Neutrophil (primary cell): Measurements from ENCODE around the gene EPAS1.

Experiments used
- H3K27ac ChIP-seq: fragments of 200-600 bp; sonication (generic); 2 replicates; pipeline ENCODE4 v1.5.1; 2016; ENCODE audit warnings: mild to moderate bottlenecking, moderate library complexity
- H3K27me3 ChIP-seq: fragments of 200-600 bp; sonication (generic); 2 replicates; pipeline ENCODE4 v1.6.0; 2016; ENCODE audit warnings: mild to moderate bottlenecking
- H3K36me3 ChIP-seq: fragments of 200-600 bp; sonication (generic); 2 replicates; pipeline ENCODE4 v1.5.1; 2017
- H3K4me1 ChIP-seq, 2 experiments: fragments of 200-600 bp in 1 of 2; sonication (generic) in 1 of 2; 1 replicate in 1 of 2; 2 replicates in 1 of 2; pipeline versions ENCODE4 v1.5.1 to v1.6.1; 2013 to 2016; ENCODE audit warnings: low read depth in 1 of 2, low read length in 1 of 2, mild to moderate bottlenecking in 1 of 2, moderate library complexity in 1 of 2; ENCODE audit not compliant: control insufficient read depth in 1 of 2, insufficient read depth in 1 of 2
- H3K4me3 ChIP-seq, 2 experiments: fragments of 200-600 bp in 1 of 2; sonication (generic) in 1 of 2; 1 replicate in 1 of 2; 2 replicates in 1 of 2; pipeline ENCODE4 v1.5.1; 2013 to 2016; ENCODE audit warnings: low read depth in 1 of 2, low read length in 1 of 2, mild to moderate bottlenecking in 1 of 2, moderate library complexity in 1 of 2
- H3K9me3 ChIP-seq: fragments of 200-600 bp; sonication (generic); 2 replicates; pipeline ENCODE4 v1.5.1; 2016
- CTCF ChIP-seq: fragments of 200-600 bp; sonication (generic); IDR thresholded peaks from 2 replicates; pipeline ENCODE4 v1.5.1; 2016; ENCODE audit warnings: antibody characterized with exemption

EPAS1 gene

GRCh38 chr2:46305187-46305586, 8.0 kb downstream of the EPAS1 start:
- no peaks in the 10 kb centered on the region for H3K9me3 ChIP-seq
- peaks cover 75% of the 10 kb centered on the region for H3K27me3 ChIP-seq
- H3K4me3 ChIP-seq = no peak overlapping the region
- no peak for TF ChIP-seq CTCF
- no peak overlapping the region for H3K27ac ChIP-seq
- no peaks in the 10 kb centered on the region for H3K36me3 ChIP-seq
- peaks cover 0 to 3% of the 10 kb centered on the region in 2 experiments for H3K4me1 ChIP-seq

DNA sequence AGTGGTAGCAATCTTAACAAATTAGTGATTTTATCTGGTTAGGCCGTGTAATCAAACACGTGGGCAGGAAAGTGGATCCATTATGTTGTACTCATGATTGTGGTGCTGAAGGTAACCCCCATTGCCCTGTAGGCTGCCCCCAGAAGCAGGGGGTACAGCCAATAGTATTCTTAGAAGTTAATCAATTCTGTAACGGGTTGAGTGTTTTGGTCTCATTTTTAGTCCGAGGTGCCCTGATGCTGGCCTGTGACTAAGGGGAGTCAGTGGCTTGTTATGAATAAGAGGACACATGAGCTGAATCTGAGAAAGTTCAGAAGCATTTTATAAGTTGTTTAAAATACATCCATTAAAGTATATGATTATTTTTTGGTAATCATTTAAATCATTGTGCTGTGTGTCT, 8.6 kb downstream of the EPAS1 start:
- Histone ChIP-seq H3K27me3 (peaks cover 70% of the 10 kb centered on the region), H3K4me1 (peaks cover 0 to 3% of the 10 kb centered on the region in 2 experiments), H3K27ac (no peak overlapping the region), H3K4me3 (no peak overlapping the region), H3K36me3 (no peaks in the 10 kb centered on the region), H3K9me3 (no peaks in the 10 kb centered on the region)
- no peak for TF ChIP-seq CTCF

DNA sequence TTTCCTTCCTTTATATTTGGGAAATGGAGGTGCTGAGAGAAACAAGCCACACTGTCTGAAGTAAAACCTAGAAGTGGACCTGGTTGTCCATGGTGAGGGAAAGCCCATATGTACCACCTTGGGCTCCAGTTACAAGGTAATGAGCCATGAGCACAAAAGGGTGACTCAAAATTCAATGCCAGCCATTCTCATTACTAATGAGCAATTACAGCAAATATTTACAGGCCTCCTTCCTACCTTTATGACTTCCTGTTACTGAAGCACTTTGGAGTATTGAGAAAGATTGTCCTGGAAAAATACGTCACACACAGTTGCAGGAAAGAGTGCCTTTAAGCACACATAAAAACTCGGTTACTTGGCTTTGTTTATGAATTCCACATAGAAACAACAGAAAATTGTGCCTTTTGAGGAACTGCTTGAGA, 9.1 kb downstream of the EPAS1 start:
- no peak for TF ChIP-seq CTCF

GRCh38 chr2:46306988-46307655, 9.9 kb downstream of the EPAS1 start:
- no peak for TF ChIP-seq CTCF
- Histone ChIP-seq H3K27me3 (peaks cover 56% of the 10 kb centered on the region), H3K9me3 (no peaks in the 10 kb centered on the region), H3K27ac (no peak overlapping the region), H3K4me3 (no peak overlapping the region), H3K36me3 (no peaks in the 10 kb centered on the region), H3K4me1 (peaks cover 0 to 3% of the 10 kb centered on the region in 2 experiments)

More for the DNA sequence above, 9.1 kb downstream of the EPAS1 start:
- Histone ChIP-seq H3K9me3 (no peaks in the 10 kb centered on the region), H3K36me3 (no peaks in the 10 kb centered on the region), H3K27me3 (peaks cover 64% of the 10 kb centered on the region), H3K27ac (no peak overlapping the region), H3K4me3 (no peak overlapping the region), H3K4me1 (peaks cover 0 to 3% of the 10 kb centered on the region in 2 experiments)

- TF ChIP-seq CTCF = no peak
- H3K4me1 ChIP-seq = peaks cover 0 to 3% of the 10 kb centered on the region in 2 experiments
- H3K4me3 ChIP-seq = no peak overlapping the region
- no peak overlapping the region for H3K27ac ChIP-seq
- H3K9me3 ChIP-seq = no peaks in the 10 kb centered on the region
- H3K36me3 ChIP-seq = no peaks in the 10 kb centered on the region
- peaks cover 46% of the 10 kb centered on the region for H3K27me3 ChIP-seq
Observed at GRCh38 chr2:46308081-46308480, 10.9 kb downstream of the EPAS1 start.
